Upper lobe of left lung (tissue), 4 donors: ENCODE measurements around the gene CLDN10.

Source experiments
- CTCF ChIP-seq, 6 experiments: fragments of 450-650 bp in 4 of 6; fragments of 200-600 bp in 2 of 6; sonication (generic) in 2 of 6; IDR thresholded peaks; one replicate each; pipeline ENCODE4 v1.5.1; 2016 to 2019; ENCODE audit warnings: antibody characterized with exemption in 6 of 6
- EP300 ChIP-seq, 4 donors: sonication (generic); formaldehyde crosslinking; IDR thresholded peaks; one replicate each; pipeline ENCODE4 v1.5.1; 2017; ENCODE audit warnings: antibody characterized with exemption in 4 of 4, control low read depth in 2 of 4
- POLR2A ChIP-seq, 4 donors: fragments of 450-650 bp; IDR thresholded peaks; one replicate each; pipeline ENCODE4 v1.5.1; 2016 to 2017; ENCODE audit warnings: antibody characterized with exemption in 4 of 4, mild to moderate bottlenecking in 2 of 4
- POLR2AphosphoS5 ChIP-seq, 2 donors: sonication (generic); formaldehyde crosslinking; IDR thresholded peaks; one replicate each; pipeline ENCODE4 v1.5.1; 2017; ENCODE audit warnings: antibody characterized with exemption in 2 of 2

GRCh38 chr13:95568131-95568530, 15.6 kb downstream of the CLDN10 start:
- TF ChIP-seq CTCF (IDR thresholded peaks at IDR 0.05), result no peak
- TF ChIP-seq EP300 (IDR thresholded peaks at IDR 0.05), result no peak
- no peak for TF ChIP-seq POLR2A (IDR thresholded peaks at IDR 0.05)
- no peak for TF ChIP-seq POLR2AphosphoS5 (IDR thresholded peaks at IDR 0.05)
